Hepatocyte (in vitro differentiated cells): ENCODE measurements around the gene BLOC1S6.

Source experiments
- CTCF ChIP-seq: fragments of 200-600 bp; sonication (generic); IDR thresholded peaks from 2 replicates; pipeline ENCODE4 v1.5.1; 2016; ENCODE audit warnings: antibody characterized with exemption, mild to moderate bottlenecking; ENCODE audit not compliant: poor library complexity
- EZH2 ChIP-seq: fragments of 200-600 bp; sonication (generic); IDR thresholded peaks from 2 replicates; pipeline ENCODE4 v1.6.1; 2016; ENCODE audit warnings: antibody characterized with exemption, mild to moderate bottlenecking, borderline replicate concordance

- TF ChIP-seq CTCF, result no peak
- no peak for TF ChIP-seq EZH2
These were observed 36.7 kb upstream of the BLOC1S6 start for GRCh38 chr15:45550436-45550835.
